A549 (cell line): ENCODE measurements around the gene DNAH5. TPM values are rescaled to one million over a fixed set of nuclear protein-coding genes. Genes with fewer than 3 reads are reported as not detected.

Experiments
- ATAC-seq, 2 experiments: fragments of 200-7000 bp in 1 of 2; fragments of >200 bp in 1 of 2; cut with Nextera tagmentation in 1 of 2; cut with Tn5 transposase in 1 of 2; 3 replicates each; pipeline versions ENCODE4 v1.8.0 to v1.9.1; 2018 to 2020; ENCODE audit warnings: mild to moderate bottlenecking in 1 of 2, moderate library complexity in 1 of 2
- CTCF ChIA-PET: fragments of 300-600 bp; sonication (Branson Sonifier 250); formaldehyde crosslinking; extraction: SDS; loops from one replicate; lab custom pipeline; 2021; ENCODE audit warnings: antibody characterized with exemption, inconsistent platforms; lab: Yijun Ruan, JAX
- POLR2A ChIA-PET: fragments of 350-600 bp; formaldehyde crosslinking; extraction: SDS; loops from one replicate; lab custom pipeline; 2021; ENCODE audit warnings: antibody characterized with exemption, inconsistent platforms; lab: Yijun Ruan, JAX
- DNase-seq, 2 experiments: peaks; one replicate each; pipeline versions ENCODE4 v3.0.0 to v3.0.0-alpha.2; 2011 to 2016; ENCODE audit warnings: low read depth in 1 of 2, low spot score in 1 of 2
- FAIRE-seq: peaks from 2 replicates; lab custom pipeline; 2011; peaks lifted over from hg19 to GRCh38; lab: Jason Lieb, UNC
- H3K27ac ChIP-seq, 2 experiments: fragments of >200 bp; sonication (Bioruptor Twin); formaldehyde crosslinking; 3 replicates each; pipeline ENCODE4 v1.5.1; 2016 to 2017
- H3K4me1 ChIP-seq: fragments of >200 bp; sonication (Bioruptor Twin); formaldehyde crosslinking; 3 replicates; pipeline ENCODE4 v1.6.1; 2016
- H3K4me2 ChIP-seq: fragments of >200 bp; sonication (Bioruptor Twin); formaldehyde crosslinking; 3 replicates; pipeline ENCODE4 v1.6.1; 2016
- H3K4me3 ChIP-seq: fragments of >200 bp; sonication (Bioruptor Twin); formaldehyde crosslinking; 3 replicates; pipeline ENCODE4 v1.5.1; 2016
- H3K9me3 ChIP-seq: fragments of >200 bp; sonication (Bioruptor Twin); formaldehyde crosslinking; 3 replicates; pipeline ENCODE4 v1.6.1; 2016
- BHLHE40 ChIP-seq: IDR thresholded peaks from 2 replicates; pipeline ENCODE4 v1.6.1; 2012; ENCODE audit warnings: low read depth, low read length, inconsistent platforms
- CEBPB ChIP-seq, 2 experiments: fragments of >200 bp in 1 of 2; sonication (Bioruptor Twin) in 1 of 2; formaldehyde crosslinking in 1 of 2; IDR thresholded peaks; 2 replicates each; pipeline ENCODE4 v1.6.1; 2012 to 2016
- CHD4 ChIP-seq: fragments of 200-600 bp; sonication (generic); IDR thresholded peaks from 2 replicates; pipeline ENCODE4 v1.6.1; 2016; ENCODE audit warnings: antibody characterized with exemption, mild to moderate bottlenecking, borderline replicate concordance
- CTCF ChIP-seq: fragments of >200 bp; sonication (Bioruptor Twin); formaldehyde crosslinking; IDR thresholded peaks from 3 replicates; pipeline ENCODE4 v1.5.1; 2016
- E2F6 ChIP-seq: IDR thresholded peaks from 2 replicates; pipeline ENCODE4 v1.6.1; 2012; ENCODE audit warnings: low read depth, borderline replicate concordance
- EHF ChIP-seq: fragments of 250-450 bp; sonication (Bioruptor Pico); IDR thresholded peaks from 2 replicates; pipeline ENCODE4 v1.5.0; 2020; ENCODE audit warnings: mild to moderate bottlenecking
- EHMT2 ChIP-seq: fragments of 200-600 bp; sonication (generic); IDR thresholded peaks from 2 replicates; pipeline ENCODE4 v1.6.1; 2016; ENCODE audit warnings: antibody characterized with exemption, low read depth, mild to moderate bottlenecking, moderate library complexity
- FOSL2 ChIP-seq, 2 experiments: fragments of 450-650 bp in 1 of 2; fragments of >200 bp in 1 of 2; sonication (Bioruptor Twin) in 1 of 2; formaldehyde crosslinking; IDR thresholded peaks; 2 replicates each; pipeline versions ENCODE4 v1.5.0 to v1.6.1; 2016 to 2020; ENCODE audit warnings: mild to moderate bottlenecking in 1 of 2, moderate library complexity in 1 of 2
- GATA3 ChIP-seq: IDR thresholded peaks from 2 replicates; pipeline ENCODE4 v1.6.1; 2012; ENCODE audit warnings: borderline replicate concordance
- HES2 ChIP-seq: fragments of >200 bp; sonication (Bioruptor Twin); formaldehyde crosslinking; IDR thresholded peaks from 2 replicates; pipeline ENCODE4 v1.6.1; 2016
- HEYL ChIP-seq: fragments of 250-450 bp; sonication (Bioruptor Pico); IDR thresholded peaks from 2 replicates; pipeline ENCODE4 v1.8.0; 2021; ENCODE audit warnings: mild to moderate bottlenecking, moderate library complexity
- HOXB13 ChIP-seq: fragments of 250-450 bp; sonication (Bioruptor Pico); IDR thresholded peaks from 2 replicates; pipeline ENCODE4 v1.5.0; 2020; ENCODE audit warnings: low read depth, mild to moderate bottlenecking, moderate library complexity
- HOXB5 ChIP-seq: fragments of 250-450 bp; sonication (Bioruptor Pico); IDR thresholded peaks from 2 replicates; pipeline ENCODE4 v1.5.0; 2020; ENCODE audit warnings: mild to moderate bottlenecking, moderate library complexity
- JUN ChIP-seq, 2 experiments: fragments of >200 bp; sonication (Bioruptor Twin); formaldehyde crosslinking; IDR thresholded peaks; 2 replicates in 1 of 2; 3 replicates in 1 of 2; pipeline ENCODE4 v1.6.1; 2016 to 2017
- MAFK ChIP-seq: fragments of 450-650 bp; IDR thresholded peaks from 2 replicates; pipeline ENCODE4 v1.6.1; 2014; ENCODE audit not compliant: partially characterized antibody
- PHF8 ChIP-seq: fragments of 200-600 bp; sonication (generic); IDR thresholded peaks from 2 replicates; pipeline ENCODE4 v1.6.1; 2016; ENCODE audit warnings: low read depth, mild to moderate bottlenecking, antibody characterized with exemption, moderate library complexity, borderline replicate concordance
- REST ChIP-seq: fragments of 200-600 bp; sonication (generic); IDR thresholded peaks from 2 replicates; pipeline ENCODE4 v1.6.1; 2016; ENCODE audit warnings: antibody characterized with exemption, mild to moderate bottlenecking, moderate library complexity
- RNF2 ChIP-seq: fragments of 200-600 bp; sonication (generic); IDR thresholded peaks from 2 replicates; pipeline ENCODE4 v1.6.1; 2016; ENCODE audit warnings: low read depth, mild to moderate bottlenecking, antibody characterized with exemption, moderate library complexity, borderline replicate concordance
- SREBF2 ChIP-seq: fragments of 450-650 bp; IDR thresholded peaks from 2 replicates; pipeline ENCODE4 v1.6.1; 2014; ENCODE audit warnings: mild to moderate bottlenecking, moderate library complexity
- ZNF302 ChIP-seq: fragments of 250-450 bp; sonication (Bioruptor Pico); IDR thresholded peaks from 2 replicates; pipeline ENCODE4 v1.9.0; 2021; ENCODE audit warnings: inconsistent platforms, mild to moderate bottlenecking, moderate library complexity
- WGBS: methylation state at CpG from one replicate; pipeline ENCODE4 v1.1.6; 2017; ENCODE audit errors: missing lambda C conversion rate; 5-methylcytosine and 5-hydroxymethylcytosine counted together
- polyA plus RNA-seq, 4 experiments: library from polyadenylated mRNA; depleted of rRNA in 3 of 4; stranded (reverse); fragments of >200 nt; fragmentation: RNase III in 1 of 4; extraction: RNeasy Plus Mini Kit Qiagen cat#74134 plus additional on column Dnase treatment in 1 of 4; gene quantifications; 2 replicates in 3 of 4; 3 replicates in 1 of 4; pipeline ENCODE4 v1.2.3, GENCODE V29; 2011 to 2017

Gene DNAH5
- polyA plus RNA-seq, 2 of the 4 experiments (the other 2 are of a cell fraction), result 0.15 to 1.0 TPM

- Histone ChIP-seq H3K4me3 (no peak overlapping the region), H3K27ac (no peak overlapping the region), H3K9me3 (no peaks in the 10 kb centered on the region), H3K4me2 (no peak overlapping the region), H3K4me1 (no peaks in the 10 kb centered on the region)
- WGBS, result 55% methylated on average over 4 of the region's 4 CpGs
- DNase-seq (no peak), ATAC-seq (peak in 1 of 2 experiments; percentile 65; a peak in 3 of 6 replicates), FAIRE-seq (no peak)
- ChIA-PET CTCF (interaction anchor here (0.9 kb wide), 1 partner anchor 9 kb away, joined by 3 read pairs; no protein-coding TSS in a partner anchor), POLR2A (no interaction called here)
- TF ChIP-seq CTCF (no peak), HEYL (CRISPR knock-in tag) (no peak), BHLHE40 (no peak), E2F6 (no peak), HOXB13 (CRISPR knock-in tag) (no peak), CHD4 (no peak), JUN (IDR thresholded peaks at IDR 0.05) (no peak), HES2 (no peak), GATA3 (no peak), ZNF302 (no peak), SREBF2 (no peak), RNF2 (no peak), EHF (CRISPR knock-in tag) (no peak), PHF8 (no peak)
Observed at GRCh38 chr5:13878357-13878756, 66.1 kb downstream of the DNAH5 start.

GRCh38 chr5:13866792-13867191 is 77.7 kb downstream of the DNAH5 start:
- Histone ChIP-seq H3K27ac (no peak overlapping the region), H3K4me2 (no peak overlapping the region), H3K9me3 (no peaks in the 10 kb centered on the region), H3K4me3 (no peak overlapping the region), H3K4me1 (no peaks in the 10 kb centered on the region)
- FAIRE-seq (no peak), ATAC-seq (peak; percentile 58 to 64; a peak in 3 of 6 replicates)
- CTCF ChIA-PET, result no interaction called here
- TF ChIP-seq EHMT2, result peak; percentile 74
- TF ChIP-seq REST, result peak; percentile 97
- no peak for TF ChIP-seq HOXB5 (CRISPR knock-in tag)
- peak; percentile 13 for TF ChIP-seq MAFK
- TF ChIP-seq, all 56 proteins: peak for 3
- DNase-seq, result peak; percentile 8 to 33
- POLR2A ChIA-PET, result no interaction called here
- WGBS, result 48% methylated on average over 5 of the region's 5 CpGs

GRCh38 chr5:13865312-13865711 is 79.2 kb downstream of the DNAH5 start:
- H3K9me3 ChIP-seq, result no peaks in the 10 kb centered on the region
- CTCF ChIA-PET, result no interaction called here
- H3K4me2 ChIP-seq, result no peak overlapping the region
- H3K4me3 ChIP-seq, result no peak overlapping the region
- no peak for FAIRE-seq
- ATAC-seq, result no peak
- TF ChIP-seq FOSL2 (IDR thresholded peaks at IDR 0.05), result no peak
- TF ChIP-seq FOSL2 (CRISPR knock-in tag; IDR thresholded peaks at IDR 0.05), result peak; percentile 8; the same call in 1 of the 2 replicates
- no peak for TF ChIP-seq CEBPB (IDR thresholded peaks at IDR 0.05)
- POLR2A ChIA-PET, result no interaction called here
- H3K4me1 ChIP-seq, result no peaks in the 10 kb centered on the region
- no peak overlapping the region for H3K27ac ChIP-seq
- peak in 1 of 2 experiments; percentile 19 for DNase-seq
